GM23248 (cell line): ENCODE results near the gene PPP1R9B. TPM values are rescaled to one million over a fixed set of nuclear protein-coding genes. Genes with fewer than 3 reads are reported as not detected.

Experiments used
- DNase-seq: peaks from one replicate; pipeline ENCODE4 v3.0.0-alpha.2; 2015
- H2AFZ ChIP-seq: fragments of 200-600 bp; sonication (generic); 2 replicates; pipeline ENCODE4 v1.6.1; 2016; ENCODE audit warnings: antibody characterized with exemption
- H3F3A ChIP-seq: fragments of 200-600 bp; sonication (generic); 2 replicates; pipeline ENCODE4 v1.6.1; 2016; ENCODE audit warnings: mild to moderate bottlenecking, antibody characterized with exemption, mixed run types; ENCODE audit not compliant: insufficient read depth
- H3K27ac ChIP-seq: fragments of 200-600 bp; sonication (generic); 2 replicates; pipeline ENCODE4 v1.5.1; 2016; ENCODE audit warnings: mild to moderate bottlenecking
- H3K27me3 ChIP-seq: fragments of 200-600 bp; sonication (generic); replicated peaks from 2 replicates; pipeline ENCODE4 v1.6.1; 2016; ENCODE audit warnings: mild to moderate bottlenecking; ENCODE audit not compliant: insufficient read depth
- H3K36me3 ChIP-seq: fragments of 200-600 bp; sonication (generic); 2 replicates; pipeline ENCODE4 v1.6.1; 2016; ENCODE audit warnings: low read depth, mild to moderate bottlenecking
- H3K4me1 ChIP-seq: fragments of 200-600 bp; sonication (generic); 2 replicates; pipeline ENCODE4 v1.6.1; 2016; ENCODE audit warnings: mild to moderate bottlenecking; ENCODE audit not compliant: insufficient read depth
- H3K4me2 ChIP-seq: fragments of 200-600 bp; sonication (generic); one replicate; pipeline ENCODE4 v1.6.1; 2016; ENCODE audit warnings: mild to moderate bottlenecking; ENCODE audit not compliant: unreplicated experiment
- H3K4me3 ChIP-seq: fragments of 200-600 bp; sonication (generic); 2 replicates; pipeline ENCODE4 v1.5.1; 2016; ENCODE audit warnings: mild to moderate bottlenecking
- H3K79me2 ChIP-seq: fragments of 200-600 bp; sonication (generic); 2 replicates; pipeline ENCODE4 v1.6.1; 2016; ENCODE audit warnings: mild to moderate bottlenecking; ENCODE audit not compliant: insufficient read depth
- H3K9ac ChIP-seq: fragments of 200-600 bp; sonication (generic); 2 replicates; pipeline ENCODE4 v1.6.1; 2016; ENCODE audit warnings: mild to moderate bottlenecking
- H3K9me2 ChIP-seq: fragments of 200-600 bp; sonication (generic); 2 replicates; pipeline ENCODE4 v1.6.1; 2016; ENCODE audit warnings: mixed run types, mild to moderate bottlenecking, moderate library complexity; ENCODE audit not compliant: insufficient read depth
- H3K9me3 ChIP-seq: fragments of 200-600 bp; sonication (generic); one replicate; pipeline ENCODE4 v1.6.1; 2017; ENCODE audit warnings: low read depth
- H4K20me1 ChIP-seq: fragments of 200-600 bp; sonication (generic); 2 replicates; pipeline ENCODE4 v1.6.0; 2016; ENCODE audit not compliant: insufficient read depth
- EZH2 ChIP-seq: fragments of 200-600 bp; sonication (generic); IDR thresholded peaks from 2 replicates; pipeline ENCODE4 v1.6.1; 2018; ENCODE audit warnings: antibody characterized with exemption, mild to moderate bottlenecking; ENCODE audit not compliant: insufficient read depth, poor library complexity, severe bottlenecking
- EZH2phosphoT487 ChIP-seq: fragments of 200-600 bp; sonication (generic); IDR thresholded peaks from 2 replicates; pipeline ENCODE4 v1.6.1; 2018; ENCODE audit warnings: antibody characterized with exemption, moderate library complexity, mild to moderate bottlenecking, low read depth; ENCODE audit not compliant: insufficient read depth
- WGBS, 2 experiments: methylation state at CpG; one replicate each; pipeline ENCODE4 v1.1.6; 2015 to 2017; ENCODE audit warnings: low lambda C conversion rate in 2 of 2, low coverage in 1 of 2; ENCODE audit errors: missing lambda C conversion rate in 2 of 2; 5-methylcytosine and 5-hydroxymethylcytosine counted together
- in situ Hi-C: fragments of 300-500 bp; cut with MboI; formaldehyde crosslinking; loops from 2 replicates; pipeline ENCODE4 v1.15.0; 2020
- polyA plus RNA-seq: library from polyadenylated mRNA; unstranded; fragments of >200 nt; fragmentation: Nextera tagmentation; extraction: Ambion mirVana; gene quantifications from 2 replicates; pipeline ENCODE4 v1.2.1, GENCODE V29; 2016
- total RNA-seq: library from RNA; depleted of rRNA; stranded (reverse); fragments of >200 nt; shearing (Covaris generic); gene quantifications from 2 replicates; pipeline ENCODE4 v1.2.3, GENCODE V29; 2014

Gene PPP1R9B
- total and polyA plus RNA-seq, 2 experiments from 2014 or later, result 2.3 to 69.4 TPM

DNA sequence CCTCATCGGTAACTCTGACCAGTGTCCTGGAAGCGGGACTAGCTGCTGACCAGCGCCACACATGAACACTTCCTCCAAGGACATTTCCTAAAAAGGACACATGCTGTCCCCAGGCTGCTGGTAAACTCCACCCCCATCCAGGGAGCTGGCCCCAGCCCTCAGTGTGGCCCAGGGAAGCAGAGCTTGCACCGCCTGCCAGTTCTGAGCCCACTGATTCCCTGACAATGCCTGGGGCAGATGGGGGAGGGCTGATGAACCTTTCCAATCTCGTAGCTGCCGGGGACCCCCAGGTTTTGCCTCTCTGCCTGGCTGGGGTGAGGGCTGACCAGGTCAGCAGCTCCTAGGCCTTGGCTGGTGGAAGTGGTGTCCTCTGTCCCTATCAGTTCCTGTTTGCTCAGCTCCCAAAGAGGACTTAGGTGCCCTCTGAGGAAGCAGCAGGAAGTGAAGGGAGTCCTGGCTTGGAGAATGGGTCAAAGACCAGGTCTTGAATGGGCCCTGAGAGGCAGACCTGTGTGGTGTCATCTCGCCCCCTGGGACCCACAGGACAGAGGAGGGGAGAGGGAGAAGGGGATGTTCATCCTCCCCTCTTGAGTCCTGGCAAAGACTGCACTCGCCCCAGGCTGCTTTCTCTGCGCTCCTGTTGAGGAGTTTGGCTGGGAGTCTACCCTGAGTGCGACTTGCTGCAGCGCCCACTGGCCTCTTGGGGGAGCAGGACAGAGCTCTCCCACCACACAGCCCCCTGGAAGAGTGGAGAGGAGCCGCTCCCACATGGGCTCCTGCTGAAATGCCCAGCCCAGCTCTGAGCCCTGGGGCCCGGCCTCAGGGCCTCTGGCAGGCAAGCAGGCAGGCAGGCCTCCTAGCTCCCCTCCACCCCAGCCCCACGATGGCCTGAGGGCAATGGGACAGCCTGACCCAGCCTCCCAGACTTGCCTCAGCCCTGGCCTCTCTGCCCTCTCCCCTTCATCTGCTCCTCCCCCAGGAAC lies 38.5 kb downstream of the PPP1R9B start:
- no peak overlapping the region for H3K4me3 ChIP-seq
- H3K36me3 ChIP-seq, result no peaks in the 10 kb centered on the region
- DNase-seq, result no peak
- peaks cover 8% of the 10 kb centered on the region for H3K4me1 ChIP-seq
- H2AFZ ChIP-seq, result no peak overlapping the region
- H3F3A ChIP-seq, result peaks cover 5% of the 10 kb centered on the region
- 57 to 61% methylated on average over 11 to 13 of the region's 14 CpGs for WGBS, 2 experiments
- H3K9me3 ChIP-seq, result no peaks in the 10 kb centered on the region
- in situ Hi-C loops, result no loop called here
- no peaks in the 10 kb centered on the region for H3K79me2 ChIP-seq
- H3K4me2 ChIP-seq, result no peak overlapping the region
- no peak overlapping the region for H3K27ac ChIP-seq
- TF ChIP-seq EZH2phosphoT487 (no peak), EZH2 (no peak)
- H3K9ac ChIP-seq, result no peak overlapping the region
- H3K27me3 ChIP-seq, result no peaks in the 10 kb centered on the region
- H4K20me1 ChIP-seq, result no peaks in the 10 kb centered on the region
- no peaks in the 10 kb centered on the region for H3K9me2 ChIP-seq

- Histone ChIP-seq H3K9ac (no peak overlapping the region), H3K4me2 (no peak overlapping the region), H3K36me3 (no peaks in the 10 kb centered on the region), H4K20me1 (no peaks in the 10 kb centered on the region), H3K27ac (no peak overlapping the region), H3K27me3 (no peaks in the 10 kb centered on the region), H3K9me3 (no peaks in the 10 kb centered on the region), H3K79me2 (no peaks in the 10 kb centered on the region), H3K4me3 (no peak overlapping the region), H3K9me2 (no peaks in the 10 kb centered on the region), H2AFZ (no peak overlapping the region), H3F3A (peaks cover 5% of the 10 kb centered on the region), H3K4me1 (peaks cover 8% of the 10 kb centered on the region)
- no peak for DNase-seq
- TF ChIP-seq EZH2, result no peak
- no peak for TF ChIP-seq EZH2phosphoT487
- in situ Hi-C loops, result no loop called here
- 81 to 92% methylated on average over 17 to 19 of the region's 19 CpGs for WGBS, 2 experiments
These were observed 39.7 kb downstream of the PPP1R9B start for GRCh38 chr17:50110591-50111349.

DNA sequence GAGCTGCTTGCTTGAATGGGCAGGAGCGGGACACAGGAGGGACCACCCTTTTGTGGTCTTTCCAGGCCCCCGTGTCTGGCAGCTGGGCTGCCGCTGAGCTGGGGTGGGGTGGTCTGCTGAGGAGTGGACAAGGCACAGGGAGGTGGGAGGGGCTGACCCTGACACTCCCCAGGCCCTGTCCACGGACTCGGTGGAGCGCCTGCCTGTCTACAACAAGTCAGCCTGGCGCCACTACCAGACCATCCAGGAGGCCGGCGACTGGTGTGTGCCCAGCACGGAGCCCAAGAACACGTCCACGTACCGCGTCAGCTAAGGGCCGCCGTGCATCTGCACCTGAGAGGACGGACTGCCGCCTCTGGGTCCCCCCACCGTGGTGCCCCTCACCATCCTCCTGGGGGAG lies 40.7 kb downstream of the PPP1R9B start:
- Histone ChIP-seq H3K9me3 (no peaks in the 10 kb centered on the region), H3K27ac (no peak overlapping the region), H3K9ac (no peak overlapping the region), H3K4me1 (peaks cover 8% of the 10 kb centered on the region), H3K4me2 (no peak overlapping the region), H3K4me3 (no peak overlapping the region), H3K79me2 (no peaks in the 10 kb centered on the region), H4K20me1 (no peaks in the 10 kb centered on the region), H3K27me3 (no peaks in the 10 kb centered on the region), H3K36me3 (no peaks in the 10 kb centered on the region), H3K9me2 (no peaks in the 10 kb centered on the region), H3F3A (peaks cover 5% of the 10 kb centered on the region), H2AFZ (no peak overlapping the region)
- no peak for TF ChIP-seq EZH2
- no peak for TF ChIP-seq EZH2phosphoT487
- DNase-seq, result no peak
- 84 to 85% methylated on average over 19 of the region's 19 CpGs for WGBS, 2 experiments
- in situ Hi-C loops, result no loop called here

DNA sequence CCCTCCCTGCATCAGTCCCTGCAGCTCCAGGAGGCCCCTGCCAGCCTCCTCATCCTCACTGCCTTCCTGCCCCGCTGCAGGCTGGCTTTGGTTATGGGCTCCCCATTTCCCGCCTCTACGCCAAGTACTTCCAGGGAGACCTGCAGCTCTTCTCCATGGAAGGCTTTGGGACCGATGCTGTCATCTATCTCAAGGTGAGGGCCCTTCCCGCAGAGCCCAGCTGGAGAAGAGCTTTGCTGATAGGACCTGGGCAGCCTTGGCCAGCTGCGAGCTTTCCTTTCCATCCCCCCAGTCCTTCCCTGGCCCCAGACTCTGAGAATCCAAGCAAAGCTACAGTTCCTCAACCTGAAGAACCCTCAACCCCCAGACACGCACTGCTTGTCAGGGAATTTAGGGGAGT lies 41.3 kb downstream of the PPP1R9B start:
- no peak overlapping the region for H3K4me3 ChIP-seq
- no peak overlapping the region for H3K4me2 ChIP-seq
- H4K20me1 ChIP-seq, result no peaks in the 10 kb centered on the region
- no peak overlapping the region for H3K27ac ChIP-seq
- TF ChIP-seq EZH2phosphoT487, result no peak
- no peak for TF ChIP-seq EZH2
- H3F3A ChIP-seq, result peaks cover 5% of the 10 kb centered on the region
- no peaks in the 10 kb centered on the region for H3K36me3 ChIP-seq
- 89 to 90% methylated on average over 7 of the region's 7 CpGs for WGBS, 2 experiments
- in situ Hi-C loops, result no loop called here
- H3K4me1 ChIP-seq, result peaks cover 8% of the 10 kb centered on the region
- H3K9me3 ChIP-seq, result no peaks in the 10 kb centered on the region
- no peaks in the 10 kb centered on the region for H3K9me2 ChIP-seq
- no peaks in the 10 kb centered on the region for H3K27me3 ChIP-seq
- no peak for DNase-seq
- no peak overlapping the region for H3K9ac ChIP-seq
- no peaks in the 10 kb centered on the region for H3K79me2 ChIP-seq
- H2AFZ ChIP-seq, result no peak overlapping the region
